ENCODE results near the gene DNAI7. TPM values are rescaled to one million over a fixed set of nuclear protein-coding genes. Genes with fewer than 3 reads are reported as not detected.

Gene DNAI7
- total RNA-seq, 2 donors from 2014 or later: not detected

GRCh38 chr12:25200703-25201102 is 5.7 kb upstream of the DNAI7 start:
- intact Hi-C loops (cut with DNase I): no loop called here
- Histone ChIP-seq H3K4me1 (no peaks in the 10 kb centered on the region), H3K27ac (no peak overlapping the region), H3K4me3 (no peak overlapping the region), H3K9ac (ENCODE audit: low read depth in 2 of 2, low read length in 2 of 2) (no peak overlapping the region), H3K27me3 (no peaks in the 10 kb centered on the region), H3K36me3 (no peaks in the 10 kb centered on the region), H3K9me3 (no peaks in the 10 kb centered on the region)
- no peak for TF ChIP-seq CTCF (IDR thresholded peaks at IDR 0.05)
- DNase-seq: no peak

GRCh38 chr12:25197608-25198007 is 2.6 kb upstream of the DNAI7 start:
- no peak overlapping the region for H3K9ac ChIP-seq (ENCODE audit: low read depth in 2 of 2, low read length in 2 of 2)
- DNase-seq: no peak
- H3K27ac ChIP-seq: no peak overlapping the region
- no peak for TF ChIP-seq CTCF (IDR thresholded peaks at IDR 0.05)
- no peaks in the 10 kb centered on the region for H3K27me3 ChIP-seq
- H3K9me3 ChIP-seq: no peaks in the 10 kb centered on the region
- H3K4me1 ChIP-seq: no peaks in the 10 kb centered on the region
- H3K36me3 ChIP-seq: no peaks in the 10 kb centered on the region
- intact Hi-C loops (cut with DNase I): no loop called here
- H3K4me3 ChIP-seq: no peak overlapping the region

- Histone ChIP-seq H3K27me3 (no peaks in the 10 kb centered on the region), H3K9me3 (no peaks in the 10 kb centered on the region), H3K9ac (ENCODE audit: low read depth in 2 of 2, low read length in 2 of 2) (peak overlapping the region; percentile 38 to 79), H3K4me3 (peak overlapping the region; percentile 68), H3K4me1 (no peaks in the 10 kb centered on the region), H3K27ac (peak overlapping the region; percentile 88), H3K36me3 (no peaks in the 10 kb centered on the region)
- TF ChIP-seq CTCF (IDR thresholded peaks at IDR 0.05): no peak
- no peak for DNase-seq
- intact Hi-C loops (cut with DNase I): no loop called here
These were observed 271 bp downstream of the DNAI7 start for GRCh38 chr12:25194722-25195055.

- intact Hi-C loops (cut with DNase I): no loop called here
- Histone ChIP-seq H3K4me3 (no peak overlapping the region), H3K27me3 (no peaks in the 10 kb centered on the region), H3K4me1 (no peaks in the 10 kb centered on the region), H3K27ac (no peak overlapping the region), H3K9ac (ENCODE audit: low read depth in 2 of 2, low read length in 2 of 2) (peak overlapping the region in 1 of 2 donors; percentile 79), H3K36me3 (no peaks in the 10 kb centered on the region), H3K9me3 (no peaks in the 10 kb centered on the region)
- DNase-seq: no peak
- no peak for TF ChIP-seq CTCF (IDR thresholded peaks at IDR 0.05)
These were observed 746 bp downstream of the DNAI7 start for GRCh38 chr12:25194214-25194613.

- H3K36me3 ChIP-seq: no peaks in the 10 kb centered on the region
- no peaks in the 10 kb centered on the region for H3K27me3 ChIP-seq
- no peak overlapping the region for H3K4me3 ChIP-seq
- TF ChIP-seq CTCF (IDR thresholded peaks at IDR 0.05): no peak
- no peak for DNase-seq
- intact Hi-C loops (cut with DNase I): no loop called here
- H3K9ac ChIP-seq (ENCODE audit: low read depth in 2 of 2, low read length in 2 of 2): no peak overlapping the region
- H3K4me1 ChIP-seq: no peaks in the 10 kb centered on the region
- no peak overlapping the region for H3K27ac ChIP-seq
- no peaks in the 10 kb centered on the region for H3K9me3 ChIP-seq
These were observed 4.2 kb downstream of the DNAI7 start for GRCh38 chr12:25190793-25191192.

- Histone ChIP-seq H3K36me3 (no peaks in the 10 kb centered on the region), H3K9ac (ENCODE audit: low read depth in 2 of 2, low read length in 2 of 2) (no peak overlapping the region), H3K27me3 (no peaks in the 10 kb centered on the region), H3K4me1 (no peaks in the 10 kb centered on the region), H3K9me3 (no peaks in the 10 kb centered on the region), H3K27ac (no peak overlapping the region), H3K4me3 (no peak overlapping the region)
- intact Hi-C loops (cut with DNase I): no loop called here
- DNase-seq: no peak
- TF ChIP-seq CTCF (IDR thresholded peaks at IDR 0.05): no peak
These were observed 5.3 kb downstream of the DNAI7 start for GRCh38 chr12:25189656-25190055.

Data from colonic mucosa (tissue), 4 donors.